ENCODE results near the gene HSD3B1. TPM values are rescaled to one million over a fixed set of nuclear protein-coding genes. Genes with fewer than 3 reads are reported as not detected.
"Not testable (repeated sequence)": the region's sequence is repeated elsewhere in the genome, so short reads cannot be mapped to it uniquely, and the experiment has no call there.

The HSD3B1 gene
- polyA plus RNA-seq, 2 of the 4 experiments (the other 2 are of a cell fraction): not detected

- no peaks in the 10 kb centered on the region for H3K4me1 ChIP-seq
- ATAC-seq (no peak), FAIRE-seq (no peak), DNase-seq (ENCODE audit: low read depth in 1 of 2, low spot score in 1 of 2) (no peak)
- H3K4me3 ChIP-seq: no peak overlapping the region
- H3K9me3 ChIP-seq: no peaks in the 10 kb centered on the region
- H3K4me2 ChIP-seq: no peak overlapping the region
- no peak overlapping the region for H3K27ac ChIP-seq
- POLR2A ChIA-PET: no interaction called here
- no peak for TF ChIP-seq GATA3 (IDR thresholded peaks at IDR 0.05; ENCODE audit: borderline replicate concordance)
- TF ChIP-seq ESRRA (IDR thresholded peaks at IDR 0.05; ENCODE audit: borderline replicate concordance, low read length): no peak
- TF ChIP-seq CHD2 (IDR thresholded peaks at IDR 0.05; ENCODE audit: low read length, partially characterized antibody): no peak
- no peak for TF ChIP-seq KDM5A (IDR thresholded peaks at IDR 0.05)
- no peak for TF ChIP-seq ZNF302 (CRISPR knock-in tag; IDR thresholded peaks at IDR 0.05)
- no peak for TF ChIP-seq FOSB (CRISPR knock-in tag; IDR thresholded peaks at IDR 0.05)
- no peak for TF ChIP-seq ZC3H11A (IDR thresholded peaks at IDR 0.05)
- TF ChIP-seq HMGXB4 (CRISPR knock-in tag; IDR thresholded peaks at IDR 0.05; ENCODE audit: borderline replicate concordance): no peak
- no peak for TF ChIP-seq FOSL2 (IDR thresholded peaks at IDR 0.05)
- no peak for TF ChIP-seq FOSL2 (CRISPR knock-in tag; IDR thresholded peaks at IDR 0.05)
- CTCF ChIA-PET: interaction anchor here (1.2 to 1.7 kb wide), 2 partner anchors 33 to 123 kb away, joined by 3 read pairs; no protein-coding TSS in a partner anchor
Observed at GRCh38 chr1:119551218-119551617, 44.2 kb downstream of the HSD3B1 start.

GRCh38 chr1:119552656-119553055 lies 45.6 kb downstream of the HSD3B1 start:
- FAIRE-seq; ATAC-seq; H3K9me3 ChIP-seq; H3K4me2 ChIP-seq; H3K27ac ChIP-seq; POLR2A ChIA-PET; H3K4me3 ChIP-seq; DNase-seq (ENCODE audit: low read depth in 1 of 2, low spot score in 1 of 2); H3K4me1 ChIP-seq: not testable (repeated sequence)
- CTCF ChIA-PET: interaction anchor here (1.1 kb wide), 1 partner anchor 107 kb away, joined by 3 read pairs; no protein-coding TSS in a partner anchor
- 38% methylated on average over 1 of the region's 1 CpG for WGBS (ENCODE audit: missing lambda C conversion rate)

- H3K9me3 ChIP-seq; DNase-seq (ENCODE audit: low read depth in 1 of 2, low spot score in 1 of 2); H3K4me2 ChIP-seq; CTCF ChIA-PET; H3K27ac ChIP-seq; H3K4me3 ChIP-seq; H3K4me1 ChIP-seq; FAIRE-seq; ATAC-seq; POLR2A ChIA-PET: not testable (repeated sequence)
- 100% methylated on average over 1 of the region's 1 CpG for WGBS (ENCODE audit: missing lambda C conversion rate)
Observed at GRCh38 chr1:119553302-119554071, 46.5 kb downstream of the HSD3B1 start.

GRCh38 chr1:119554183-119554582 lies 47.2 kb downstream of the HSD3B1 start:
- TF ChIP-seq JUN (IDR thresholded peaks at IDR 0.05): no peak
- Histone ChIP-seq H3K4me2 (no peak overlapping the region), H3K4me1 (no peaks in the 10 kb centered on the region), H3K27ac (no peak overlapping the region), H3K4me3 (no peak overlapping the region), H3K9me3 (no peaks in the 10 kb centered on the region)
- POLR2A ChIA-PET: no interaction called here
- no peak for ATAC-seq
- FAIRE-seq: no peak
- CTCF ChIA-PET: no interaction called here
- no peak for DNase-seq (ENCODE audit: low read depth in 1 of 2, low spot score in 1 of 2)

- ATAC-seq (no peak), DNase-seq (ENCODE audit: low read depth in 1 of 2, low spot score in 1 of 2) (no peak), FAIRE-seq (no peak)
- ChIA-PET CTCF (no interaction called here), POLR2A (no interaction called here)
- Histone ChIP-seq H3K4me1 (no peaks in the 10 kb centered on the region), H3K27ac (no peak overlapping the region), H3K9me3 (no peaks in the 10 kb centered on the region), H3K4me2 (no peak overlapping the region), H3K4me3 (no peak overlapping the region)
- TF ChIP-seq HOXB5 (CRISPR knock-in tag; IDR thresholded peaks at IDR 0.05) (no peak), TFCP2L1 (CRISPR knock-in tag; IDR thresholded peaks at IDR 0.05) (no peak), FOXS1 (CRISPR knock-in tag; IDR thresholded peaks at IDR 0.05) (no peak), HDAC2 (IDR thresholded peaks at IDR 0.05) (no peak), ZNF302 (CRISPR knock-in tag; IDR thresholded peaks at IDR 0.05) (no peak), RFX5 (IDR thresholded peaks at IDR 0.05) (no peak)
- 28% methylated on average over 3 of the region's 3 CpGs for WGBS (ENCODE audit: missing lambda C conversion rate)
Observed at GRCh38 chr1:119556423-119556822, 49.4 kb downstream of the HSD3B1 start.

- FAIRE-seq; CTCF ChIA-PET; H3K9me3 ChIP-seq; H3K4me2 ChIP-seq; ATAC-seq; POLR2A ChIA-PET; H3K4me1 ChIP-seq; H3K4me3 ChIP-seq; DNase-seq (ENCODE audit: low read depth in 1 of 2, low spot score in 1 of 2); H3K27ac ChIP-seq: not testable (repeated sequence)
- 38% methylated on average over 3 of the region's 3 CpGs for WGBS (ENCODE audit: missing lambda C conversion rate)
Observed at GRCh38 chr1:119560402-119560801, 53.4 kb downstream of the HSD3B1 start.

Measured in A549 (cell line).